ENCODE results near the gene TAS2R60. TPM values are rescaled to one million over a fixed set of nuclear protein-coding genes. Genes with fewer than 3 reads are reported as not detected.

The TAS2R60 gene
- total RNA-seq, 1 experiment from 2014 or later: not detected

- no peaks in the 10 kb centered on the region for H3K4me1 ChIP-seq (ENCODE audit: insufficient read depth, low read length)
- no peak overlapping the region for H4K91ac ChIP-seq (ENCODE audit: insufficient read length, low read depth, low read length)
- H3K4me3 Mint-ChIP-seq: no peak overlapping the region
- H3K79me1 ChIP-seq (ENCODE audit: insufficient read depth, low read depth, low read length, poor library complexity, severe bottlenecking): no peaks in the 10 kb centered on the region
- no CpG with 5 or more reads among the region's 5 CpGs for WGBS (ENCODE audit: extremely low coverage, insufficient read length, low lambda C conversion rate)
- H2BK15ac ChIP-seq (ENCODE audit: low read depth, low read length): no peak overlapping the region
- no peak overlapping the region for H3K56ac ChIP-seq (ENCODE audit: insufficient read length, low read depth, low read length)
- H2BK12ac ChIP-seq (ENCODE audit: insufficient read length, low read depth, low read length): no peak overlapping the region
- no peak overlapping the region for H3K27ac Mint-ChIP-seq
- H3K36me3 Mint-ChIP-seq (ENCODE audit: insufficient read depth in 1 of 3, low read depth in 3 of 3): peaks cover 0 to 2% (median 0%) of the 10 kb centered on the region in 3 experiments; a peak in 2 of 7 replicates
- DNase-seq: no peak
- H2BK5ac ChIP-seq (ENCODE audit: insufficient read length, low read length): no peak overlapping the region
- H3K27ac ChIP-seq (ENCODE audit: insufficient read length, low read depth, low read length): no peak overlapping the region
- no peak for TF ChIP-seq CTCF (conservative IDR thresholded peaks at IDR 0.05)
- no peak overlapping the region for H3K14ac ChIP-seq (ENCODE audit: insufficient read depth, low read length)
- no peak overlapping the region for H2BK20ac ChIP-seq (ENCODE audit: low read depth, low read length, poor library complexity, severe bottlenecking)
- no peak overlapping the region for H3K23ac ChIP-seq (ENCODE audit: insufficient read length, low read depth, low read length)
- no peaks in the 10 kb centered on the region for H3K4me1 Mint-ChIP-seq
- no peak overlapping the region for H3K4ac ChIP-seq (ENCODE audit: low read depth, low read length)
- no peaks in the 10 kb centered on the region for H3K9me3 Mint-ChIP-seq
- no peaks in the 10 kb centered on the region for H3K79me2 ChIP-seq (ENCODE audit: insufficient read depth, low read length)
- H3K18ac ChIP-seq (ENCODE audit: insufficient read length, low read depth, low read length): no peak overlapping the region
- H3K9ac ChIP-seq (ENCODE audit: extremely low read depth, insufficient read length, low read length): no peak overlapping the region
- H2AK5ac ChIP-seq (ENCODE audit: insufficient read length, low read length): no peak overlapping the region
- H3K27me3 ChIP-seq (ENCODE audit: insufficient read depth, low read length): no peaks in the 10 kb centered on the region
- no peaks in the 10 kb centered on the region for H3K23me2 ChIP-seq (ENCODE audit: insufficient read length, low read depth, low read length, poor library complexity, severe bottlenecking)
- H3K27me3 Mint-ChIP-seq (ENCODE audit: low read depth): no peaks in the 10 kb centered on the region
- no peak overlapping the region for H3T11ph ChIP-seq (ENCODE audit: low read length)
- no peak overlapping the region for H4K5ac ChIP-seq (ENCODE audit: insufficient read length, low read depth, low read length)
- no peak overlapping the region for H4K8ac ChIP-seq (replicated peaks; ENCODE audit: insufficient read length, low read depth, low read length)
- H3K9me3 ChIP-seq (ENCODE audit: control insufficient read depth, low read depth, low read length): no peaks in the 10 kb centered on the region
- H2BK120ac ChIP-seq (ENCODE audit: low read depth, low read length, poor library complexity, severe bottlenecking): no peak overlapping the region
- H2AFZ ChIP-seq (ENCODE audit: low read length): no peak overlapping the region
- H4K20me1 ChIP-seq (ENCODE audit: control insufficient read depth, insufficient read depth, insufficient read length): no peaks in the 10 kb centered on the region
- H3K4me2 ChIP-seq (ENCODE audit: insufficient read depth, insufficient read length, low read length): no peak overlapping the region
Observed at GRCh38 chr7:143448429-143448828, 5.2 kb downstream of the TAS2R60 start.
